T-cell (primary cell): ENCODE measurements around the gene KCNMA1. TPM values are rescaled to one million over a fixed set of nuclear protein-coding genes. Genes with fewer than 3 reads are reported as not detected.
"Not testable (repeated sequence)": the region's sequence is repeated elsewhere in the genome, so short reads cannot be mapped to it uniquely, and the experiment has no call there.

Experiments
- ATAC-seq, 4 experiments: fragments of 200-7000 bp in 3 of 4; fragments of 150-1000 bp in 1 of 4; cut with Tn5 transposase; replicated peaks in 1 of 4; 1 replicate in 3 of 4; 2 replicates in 1 of 4; pipeline ENCODE4 v1.10.0; 2021; ENCODE audit warnings: moderate library complexity in 3 of 4, mild to moderate bottlenecking in 2 of 4, moderate number of reproducible peaks in 1 of 4
- CTCF ChIA-PET, 2 donors: fragments of 300-600 bp; sonication (Branson Sonifier 250); formaldehyde crosslinking; loops; one replicate each; lab custom pipeline; 2022; ENCODE audit warnings: antibody characterized with exemption in 2 of 2; lab: Charles Lee
- POLR2A ChIA-PET, 2 donors: fragments of 300-600 bp; sonication (Branson Sonifier 250); formaldehyde crosslinking; loops; one replicate each; lab custom pipeline; 2022; ENCODE audit warnings: antibody characterized with exemption in 2 of 2; lab: Charles Lee
- DNase-seq, 35 experiments: peaks; one replicate each; pipeline versions ENCODE4 v3.0.0 to v3.0.0-alpha.2; 2013 to 2023
- H3K27ac ChIP-seq: one replicate; pipeline ENCODE4 v1.5.1; 2013; ENCODE audit warnings: low read length
- H3K27me3 ChIP-seq, 2 experiments: replicated peaks in 1 of 2; 1 replicate in 1 of 2; 2 replicates in 1 of 2; pipeline versions ENCODE4 v1.6.1 to v1.7.0; 2013; ENCODE audit warnings: low read length in 1 of 2, mixed read lengths in 1 of 2; ENCODE audit not compliant: control insufficient read depth in 2 of 2, insufficient read depth in 2 of 2; ENCODE audit errors: extremely low read depth in 1 of 2
- H3K36me3 ChIP-seq, 2 donors: 1 replicate in 1 of 2; 2 replicates in 1 of 2; pipeline versions ENCODE4 v1.6.1 to v1.7.0; 2013; ENCODE audit warnings: low read length in 1 of 2; ENCODE audit not compliant: control insufficient read depth in 2 of 2, insufficient read depth in 1 of 2; ENCODE audit errors: extremely low read depth in 1 of 2
- H3K4me1 ChIP-seq, 2 experiments: 1 replicate in 1 of 2; 2 replicates in 1 of 2; pipeline versions ENCODE4 v1.6.1 to v1.7.0; 2013; ENCODE audit warnings: low read length in 2 of 2, mixed read lengths in 1 of 2; ENCODE audit not compliant: insufficient read depth in 2 of 2, control insufficient read depth in 1 of 2; ENCODE audit errors: extremely low read depth in 1 of 2
- H3K4me3 ChIP-seq, 2 donors: 1 replicate in 1 of 2; 2 replicates in 1 of 2; pipeline versions ENCODE4 v1.5.1 to v1.7.0; 2013; ENCODE audit warnings: mild to moderate bottlenecking in 2 of 2, low read length in 1 of 2, moderate library complexity in 1 of 2; ENCODE audit not compliant: control insufficient read depth in 1 of 2; ENCODE audit errors: extremely low read depth in 1 of 2
- H3K9me3 ChIP-seq: 2 replicates; pipeline ENCODE4 v1.7.0; 2013
- H3K27ac Mint-ChIP-seq, 2 donors: one replicate each; pipeline ENCODE4 v1.8.0; 2020 to 2021; ENCODE audit warnings: mild to moderate bottlenecking in 2 of 2, mixed read lengths in 2 of 2
- H3K27me3 Mint-ChIP-seq, 2 donors: one replicate each; pipeline ENCODE4 v1.8.0; 2021 to 2022; ENCODE audit warnings: mixed read lengths in 2 of 2
- H3K36me3 Mint-ChIP-seq: one replicate; pipeline ENCODE4 v1.8.0; 2021; ENCODE audit warnings: mixed read lengths
- H3K4me1 Mint-ChIP-seq, 3 donors: one replicate each; pipeline ENCODE4 v1.8.0; 2020 to 2022; ENCODE audit warnings: mixed read lengths in 3 of 3, mild to moderate bottlenecking in 1 of 3
- H3K4me3 Mint-ChIP-seq, 3 donors: one replicate each; pipeline ENCODE4 v1.8.0; 2020 to 2022; ENCODE audit warnings: mild to moderate bottlenecking in 3 of 3, mixed read lengths in 3 of 3, moderate library complexity in 3 of 3
- H3K9me3 Mint-ChIP-seq, 3 donors: one replicate each; pipeline ENCODE4 v1.8.0; 2020 to 2022; ENCODE audit warnings: mixed read lengths in 3 of 3
- WGBS: methylation state at CpG from one replicate; pipeline ENCODE4 v1.1.5; 2013; ENCODE audit warnings: missing lambda C conversion rate; ENCODE audit not compliant: insufficient coverage; 5-methylcytosine and 5-hydroxymethylcytosine counted together
- total RNA-seq, 35 experiments: library from RNA in 6 of 35; stranded (reverse) in 6 of 35; fragments of 120-200 nt in 1 of 35; gene quantifications; one replicate each; pipeline versions ENCODE4 v1.2.1 to v1.2.4 and lab custom pipeline; 2013 to 2026

Gene KCNMA1
- total RNA-seq, 5 donors from 2014 or later (not counting 1 experiment from before 2014, with no cell fraction given), result 0.14 to 1.6 (median 0.60) TPM

GRCh38 chr10:77666821-77667220 is 29.2 kb upstream of the KCNMA1 start:
- ATAC-seq, result no peak
- no peaks in the 10 kb centered on the region for H3K4me1 Mint-ChIP-seq
- POLR2A ChIA-PET, result no interaction called here

GRCh38 chr10:77664696-77665095 is 27.1 kb upstream of the KCNMA1 start:
- no peaks in the 10 kb centered on the region for H3K36me3 Mint-ChIP-seq
- ATAC-seq (no peak), DNase-seq (no peak)
- no peaks in the 10 kb centered on the region for H3K9me3 Mint-ChIP-seq
- no peak overlapping the region for H3K27ac Mint-ChIP-seq
- ChIA-PET CTCF (interaction anchor here in 1 of 2 donors (0.6 kb wide), 1 partner anchor 492 kb away, joined by 3 read pairs; no protein-coding TSS in a partner anchor), POLR2A (no interaction called here)
- no peaks in the 10 kb centered on the region for H3K4me1 Mint-ChIP-seq
- peaks cover 2 to 7% of the 10 kb centered on the region in 2 experiments for H3K27me3 ChIP-seq
- 48% methylated on average over 2 of the region's 3 CpGs for WGBS
- no peaks in the 10 kb centered on the region for H3K9me3 ChIP-seq
- no peaks in the 10 kb centered on the region for H3K4me1 ChIP-seq
- H3K27ac ChIP-seq, result no peak overlapping the region
- H3K27me3 Mint-ChIP-seq, result peaks cover 17 to 22% of the 10 kb centered on the region in 2 donors
- H3K4me3 Mint-ChIP-seq, result no peak overlapping the region
- H3K36me3 ChIP-seq, result no peaks in the 10 kb centered on the region
- H3K4me3 ChIP-seq, result no peak overlapping the region

More at GRCh38 chr10:77666821-77667220, 29.2 kb upstream of the KCNMA1 start:
- Histone ChIP-seq H3K36me3 (no peaks in the 10 kb centered on the region), H3K27me3 (peaks cover 2 to 7% of the 10 kb centered on the region in 2 experiments), H3K4me3 (no peak overlapping the region), H3K4me1 (no peaks in the 10 kb centered on the region), H3K27ac (no peak overlapping the region), H3K9me3 (no peaks in the 10 kb centered on the region)
- Mint-ChIP-seq H3K27me3 (peaks cover 25 to 36% of the 10 kb centered on the region in 2 donors), H3K4me3 (no peak overlapping the region), H3K27ac (no peak overlapping the region), H3K9me3 (no peaks in the 10 kb centered on the region), H3K36me3 (no peaks in the 10 kb centered on the region)
- DNase-seq, result no peak
- no CpG with 5 or more reads among the region's 2 CpGs for WGBS
- CTCF ChIA-PET, result no interaction called here

DNA sequence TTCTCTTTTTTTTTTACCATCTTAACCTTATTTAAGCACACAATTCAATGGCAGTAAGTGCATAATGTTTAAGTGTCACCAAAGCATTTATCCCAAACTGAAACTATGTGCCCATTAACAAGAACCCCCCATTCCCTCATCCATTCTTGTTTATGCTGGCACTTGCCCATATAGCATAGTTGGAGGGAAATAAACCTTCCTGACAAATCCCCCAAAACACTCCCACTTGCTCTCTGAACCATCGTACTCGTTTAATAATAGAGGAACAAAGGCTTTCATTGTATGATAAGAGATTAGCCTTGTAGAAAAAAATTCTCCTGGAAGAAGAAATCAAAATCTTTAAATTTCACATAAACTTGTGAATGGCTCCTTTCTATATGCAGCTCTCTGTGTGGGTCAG is 26.4 kb upstream of the KCNMA1 start:
- Histone ChIP-seq H3K36me3 (no peaks in the 10 kb centered on the region), H3K27me3 (peaks cover 2 to 7% of the 10 kb centered on the region in 2 experiments)

GRCh38 chr10:77661674-77662073 is 24.1 kb upstream of the KCNMA1 start:
- peaks cover 0 to 7% of the 10 kb centered on the region in 2 experiments for H3K27me3 ChIP-seq
- H3K4me3 ChIP-seq, result no peak overlapping the region
- WGBS, result 65% methylated on average over 6 of the region's 6 CpGs
- ATAC-seq (no peak), DNase-seq (no peak)
- H3K27ac Mint-ChIP-seq, result no peak overlapping the region
- no peaks in the 10 kb centered on the region for H3K4me1 ChIP-seq
- H3K27ac ChIP-seq, result no peak overlapping the region
- H3K4me3 Mint-ChIP-seq, result no peak overlapping the region
- ChIA-PET CTCF (no interaction called here), POLR2A (no interaction called here)
- no peaks in the 10 kb centered on the region for H3K36me3 ChIP-seq
- H3K36me3 Mint-ChIP-seq, result no peaks in the 10 kb centered on the region
- H3K9me3 Mint-ChIP-seq, result peaks cover 0 to 8% (median 7%) of the 10 kb centered on the region in 3 donors
- no peaks in the 10 kb centered on the region for H3K9me3 ChIP-seq
- no peaks in the 10 kb centered on the region for H3K4me1 Mint-ChIP-seq
- peaks cover 11 to 19% of the 10 kb centered on the region in 2 donors for H3K27me3 Mint-ChIP-seq

More for the DNA sequence above, 26.4 kb upstream of the KCNMA1 start:
- ChIA-PET POLR2A (no interaction called here), CTCF (no interaction called here)
- Histone ChIP-seq H3K4me3 (no peak overlapping the region), H3K4me1 (no peaks in the 10 kb centered on the region), H3K9me3 (no peaks in the 10 kb centered on the region), H3K27ac (no peak overlapping the region)
- Mint-ChIP-seq H3K27ac (no peak overlapping the region), H3K4me1 (no peaks in the 10 kb centered on the region), H3K36me3 (no peaks in the 10 kb centered on the region), H3K4me3 (no peak overlapping the region), H3K9me3 (peaks cover 0 to 4% (median 3%) of the 10 kb centered on the region in 3 donors), H3K27me3 (peaks cover 15 to 22% of the 10 kb centered on the region in 2 donors)
- DNase-seq (no peak), ATAC-seq (no peak)
- no CpG with 5 or more reads among the region's 2 CpGs for WGBS

DNA sequence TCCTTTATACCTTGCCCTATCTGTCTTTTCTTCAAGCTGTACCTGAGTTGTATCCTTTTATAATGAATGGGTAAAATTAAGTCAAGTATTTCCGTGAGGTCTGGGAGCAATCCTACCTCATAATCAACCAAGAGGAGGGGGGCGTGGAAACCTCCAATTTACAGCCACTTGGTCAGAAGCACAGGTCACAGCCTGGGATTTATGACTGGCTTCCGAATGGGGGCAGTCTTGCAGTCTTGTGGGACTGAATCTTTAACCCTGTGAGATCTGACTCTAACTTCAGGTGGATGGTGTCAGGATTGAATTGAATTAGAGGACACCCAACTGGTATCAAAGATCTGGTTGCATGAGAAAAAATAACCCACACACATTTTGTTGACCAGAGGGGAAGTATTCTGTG is 23.5 kb upstream of the KCNMA1 start:
- ATAC-seq, result no peak
- Histone ChIP-seq H3K4me3 (no peak overlapping the region), H3K27ac (no peak overlapping the region), H3K27me3 (peaks cover 0 to 7% of the 10 kb centered on the region in 2 experiments), H3K4me1 (no peaks in the 10 kb centered on the region), H3K36me3 (no peaks in the 10 kb centered on the region), H3K9me3 (no peaks in the 10 kb centered on the region)
- H3K27me3 Mint-ChIP-seq, result peaks cover 9 to 21% of the 10 kb centered on the region in 2 donors
- H3K27ac Mint-ChIP-seq, result no peak overlapping the region
- peaks cover 0 to 8% (median 7%) of the 10 kb centered on the region in 3 donors for H3K9me3 Mint-ChIP-seq
- ChIA-PET POLR2A (no interaction called here), CTCF (no interaction called here)
- no peaks in the 10 kb centered on the region for H3K4me1 Mint-ChIP-seq
- no peaks in the 10 kb centered on the region for H3K36me3 Mint-ChIP-seq
- H3K4me3 Mint-ChIP-seq, result no peak overlapping the region
- WGBS, result no CpG with 5 or more reads among the region's 3 CpGs
- no peak for DNase-seq

- H3K4me3 Mint-ChIP-seq, DNase-seq, H3K9me3 Mint-ChIP-seq, H3K27ac ChIP-seq, H3K4me3 ChIP-seq, H3K4me1 ChIP-seq, POLR2A ChIA-PET, H3K36me3 ChIP-seq, H3K27ac Mint-ChIP-seq, H3K9me3 ChIP-seq, H3K27me3 ChIP-seq, H3K36me3 Mint-ChIP-seq, H3K4me1 Mint-ChIP-seq, CTCF ChIA-PET, ATAC-seq: not testable (repeated sequence)
- peaks cover 8 to 14% of the 10 kb centered on the region in 2 donors for H3K27me3 Mint-ChIP-seq
- 100% methylated on average over 1 of the region's 3 CpGs for WGBS
Observed at GRCh38 chr10:77659046-77659670, 21.6 kb upstream of the KCNMA1 start.
